Fibroblast of peridontal ligament (primary cell): ENCODE results near the gene SLC37A1.

Source experiments
- DNase-seq: peaks from one replicate; pipeline ENCODE4 v3.0.0-alpha.2; 2010; ENCODE audit errors: extremely low read depth

Gene SLC37A1

DNA sequence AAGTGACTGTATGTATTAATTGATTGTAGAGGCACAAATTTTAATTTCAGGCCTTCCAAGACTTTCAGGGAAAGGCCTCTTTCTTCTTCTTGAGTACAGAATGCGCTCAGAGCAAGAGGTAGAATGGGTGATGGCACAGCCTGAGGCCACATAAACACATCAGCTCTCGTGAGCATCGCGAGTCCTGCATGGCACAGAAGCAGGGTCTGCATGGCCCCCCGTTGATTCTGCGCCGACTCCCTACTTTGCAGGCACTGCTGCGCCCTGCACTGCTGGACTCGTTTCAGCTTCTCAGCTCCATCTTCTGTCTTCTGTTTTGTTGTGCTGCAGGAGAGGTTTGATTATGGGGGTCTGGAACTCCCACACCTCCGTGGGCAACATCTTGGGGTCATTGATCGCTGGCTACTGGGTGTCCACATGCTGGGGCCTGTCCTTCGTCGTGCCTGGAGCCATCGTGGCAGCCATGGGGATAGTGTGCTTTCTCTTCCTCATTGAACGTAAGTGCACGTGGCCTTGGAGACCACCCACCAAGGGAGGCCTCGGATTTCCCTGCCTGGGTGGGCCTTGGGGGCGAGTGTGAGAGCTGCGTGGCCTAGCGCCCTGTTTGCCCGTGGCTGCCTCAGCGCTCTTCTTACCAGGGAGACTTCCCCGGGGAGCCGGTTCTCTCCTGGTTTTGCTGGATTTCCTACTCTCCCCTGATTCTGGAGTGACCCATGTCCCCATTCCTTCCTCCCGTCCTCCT is 29.6 kb downstream of the SLC37A1 start:
- DNase-seq = no peak

- DNase-seq = no peak
These were observed 30.9 kb downstream of the SLC37A1 start for GRCh38 chr21:42544544-42544943.

GRCh38 chr21:42545317-42545716 is 31.7 kb downstream of the SLC37A1 start:
- no peak for DNase-seq

GRCh38 chr21:42545745-42546144 is 32.1 kb downstream of the SLC37A1 start:
- no peak for DNase-seq

- DNase-seq = no peak
These were observed 32.8 kb downstream of the SLC37A1 start for GRCh38 chr21:42546433-42546832.

DNA sequence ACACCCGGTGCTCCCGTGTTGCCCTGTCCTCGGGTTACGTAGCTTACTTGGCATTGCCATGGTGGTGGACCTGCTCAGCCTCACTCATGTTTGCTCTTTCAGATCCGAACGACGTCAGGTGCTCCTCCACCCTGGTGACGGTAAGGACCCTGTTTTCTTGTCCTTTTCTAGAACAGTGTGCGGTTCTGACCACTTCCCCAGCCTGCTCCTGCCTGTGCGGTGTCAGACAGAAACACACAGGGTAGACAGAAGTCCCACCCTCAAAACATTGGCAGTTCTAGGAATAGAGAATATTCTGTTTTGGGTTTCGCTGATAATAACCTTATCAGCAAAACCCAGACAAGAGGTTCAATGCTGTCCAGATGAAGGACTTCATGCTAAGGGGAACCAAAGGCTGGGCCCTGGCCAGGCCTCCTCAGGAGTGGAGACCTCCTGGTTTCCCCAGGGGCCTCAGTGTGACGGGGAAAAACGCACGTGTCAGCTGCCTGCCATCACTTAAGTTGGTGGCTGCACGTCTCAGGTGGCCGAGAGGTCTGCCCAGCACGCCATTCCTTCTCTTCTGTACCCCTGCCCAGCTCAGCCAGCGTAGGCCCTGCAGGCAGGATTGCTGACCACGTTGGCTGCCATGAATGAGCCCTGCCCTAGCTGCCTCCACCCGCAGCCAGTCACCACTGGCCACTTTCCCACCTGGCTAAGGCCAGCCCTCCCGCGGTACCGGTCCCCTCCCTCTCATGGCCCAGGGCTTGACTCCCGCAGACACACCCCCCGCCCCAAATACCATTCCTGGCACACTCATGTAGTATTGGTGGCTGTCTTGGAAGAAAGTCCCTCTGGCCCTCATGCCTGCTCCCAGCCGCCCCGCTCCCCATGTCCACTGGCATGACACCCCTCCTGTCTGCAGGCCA is 33.6 kb downstream of the SLC37A1 start:
- no peak for DNase-seq

GRCh38 chr21:42547906-42548365 is 34.3 kb downstream of the SLC37A1 start:
- DNase-seq = no peak

GRCh38 chr21:42548687-42549406 is 35.2 kb downstream of the SLC37A1 start:
- no peak for DNase-seq

GRCh38 chr21:42550817-42551216 is 37.2 kb downstream of the SLC37A1 start:
- DNase-seq = no peak

- DNase-seq = no peak
These were observed 39.0 kb downstream of the SLC37A1 start for GRCh38 chr21:42552407-42553336.

- DNase-seq = peak; percentile 8
These were observed 39.8 kb downstream of the SLC37A1 start for GRCh38 chr21:42553435-42553834.

GRCh38 chr21:42554251-42554961 is 40.8 kb downstream of the SLC37A1 start:
- DNase-seq = no peak

GRCh38 chr21:42555756-42556438 is 42.2 kb downstream of the SLC37A1 start:
- DNase-seq = no peak

GRCh38 chr21:42556476-42556875 is 42.8 kb downstream of the SLC37A1 start:
- no peak for DNase-seq

- DNase-seq = no peak
These were observed 43.3 kb downstream of the SLC37A1 start for GRCh38 chr21:42556960-42557359.

- DNase-seq = no peak
These were observed 43.8 kb downstream of the SLC37A1 start for GRCh38 chr21:42557420-42557819.

- DNase-seq = no peak
These were observed 44.7 kb downstream of the SLC37A1 start for GRCh38 chr21:42558368-42558767.

DNA sequence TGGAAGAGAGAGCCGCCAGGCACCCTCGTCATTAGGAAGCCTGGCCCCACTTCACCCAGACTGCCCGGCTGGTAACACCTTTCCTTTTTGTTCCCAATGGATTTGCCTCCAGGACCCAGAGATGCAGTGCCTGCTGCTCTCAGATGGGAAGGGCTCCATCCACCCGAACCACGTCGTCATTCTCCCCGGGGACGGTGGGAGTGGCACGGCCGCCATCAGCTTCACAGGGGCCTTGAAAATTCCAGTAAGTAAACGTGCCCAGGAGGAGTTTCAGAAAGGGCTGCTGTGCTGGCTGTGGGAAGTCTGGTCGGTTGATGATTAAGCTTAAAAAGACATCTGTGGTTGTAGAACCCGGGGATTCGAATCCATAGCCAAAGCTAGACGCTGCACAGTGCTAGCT is 45.2 kb downstream of the SLC37A1 start:
- DNase-seq = no peak

- DNase-seq = no peak
These were observed 45.7 kb downstream of the SLC37A1 start for GRCh38 chr21:42559326-42559725.
